Uterus (tissue), 4 donors: ENCODE measurements around the gene ZNF644. TPM values are rescaled to one million over a fixed set of nuclear protein-coding genes. Genes with fewer than 3 reads are reported as not detected.
"Not testable (repeated sequence)": the region's sequence is repeated elsewhere in the genome, so short reads cannot be mapped to it uniquely, and the experiment has no call there.

Source experiments
- DNase-seq, 2 donors: peaks; one replicate each; pipeline ENCODE4 v3.0.0-alpha.2; 2019 to 2020
- H3K27ac ChIP-seq, 2 donors: fragments of 200-600 bp; sonication (generic); 1 replicate in 1 of 2; 2 replicates in 1 of 2; pipeline ENCODE4 v1.5.1; 2016 to 2018
- H3K27me3 ChIP-seq, 2 donors: fragments of 200-600 bp; sonication (generic); one replicate each; pipeline ENCODE4 v1.5.1; 2018 to 2019; ENCODE audit warnings: control low read depth in 1 of 2
- H3K36me3 ChIP-seq, 2 donors: fragments of 200-600 bp; sonication (generic); one replicate each; pipeline ENCODE4 v1.5.1; 2019; ENCODE audit warnings: control low read depth in 1 of 2
- H3K4me1 ChIP-seq, 2 donors: fragments of 200-600 bp; sonication (generic); one replicate each; pipeline ENCODE4 v1.5.1; 2018 to 2019; ENCODE audit warnings: control low read depth in 1 of 2
- H3K4me3 ChIP-seq, 2 donors: fragments of 200-600 bp; sonication (generic); 1 replicate in 1 of 2; 2 replicates in 1 of 2; pipeline ENCODE4 v1.5.1; 2018 to 2019; ENCODE audit warnings: mild to moderate bottlenecking in 1 of 2
- H3K9me3 ChIP-seq, 2 donors: fragments of 200-600 bp; sonication (generic); one replicate each; pipeline ENCODE4 v1.5.1; 2019; ENCODE audit warnings: control low read depth in 1 of 2
- CTCF ChIP-seq, 4 experiments: fragments of 200-600 bp in 2 of 4; fragments of 450-650 bp in 2 of 4; sonication (generic) in 2 of 4; IDR thresholded peaks; one replicate each; pipeline ENCODE4 v1.5.1; 2016 to 2019; ENCODE audit warnings: antibody characterized with exemption in 4 of 4, mild to moderate bottlenecking in 2 of 4, moderate library complexity in 1 of 4
- POLR2A ChIP-seq, 2 donors: fragments of 450-650 bp; IDR thresholded peaks; one replicate each; pipeline ENCODE4 v1.6.1; 2016; ENCODE audit warnings: antibody characterized with exemption in 2 of 2, mild to moderate bottlenecking in 1 of 2, moderate library complexity in 1 of 2
- intact Hi-C: fragments of 100-400 bp; cut with DNase I; formaldehyde crosslinking; loops from one replicate; pipeline ENCODE4 v1.15.1; 2023; ENCODE audit warnings: low total_unique reads
- total RNA-seq, 4 donors: library from RNA; depleted of rRNA in 3 of 4; stranded (reverse); fragments of >200 nt in 3 of 4; gene quantifications; one replicate each; pipeline versions ENCODE4 v1.1.0 to v1.2.4, GENCODE V29; 2014 to 2023
- donor health status: DM: yes; HTN: yes; CAD: no.

Gene ZNF644
- total RNA-seq, 4 donors from 2014 or later: 51.7 to 167 (median 93.3) TPM

GRCh38 chr1:90936731-90937130 lies 85.1 kb downstream of the ZNF644 start:
- Histone ChIP-seq H3K27me3 (no peaks in the 10 kb centered on the region), H3K4me1 (no peaks in the 10 kb centered on the region), H3K4me3 (no peak overlapping the region), H3K36me3 (no peaks in the 10 kb centered on the region), H3K9me3 (no peaks in the 10 kb centered on the region), H3K27ac (no peak overlapping the region)
- intact Hi-C loops: no loop called here
- no peak for DNase-seq
- TF ChIP-seq POLR2A (IDR thresholded peaks at IDR 0.05) (no peak), CTCF (IDR thresholded peaks at IDR 0.05) (no peak)

- no peak overlapping the region for H3K27ac ChIP-seq
- no peaks in the 10 kb centered on the region for H3K9me3 ChIP-seq
- intact Hi-C loops: no loop called here
- no peak for TF ChIP-seq CTCF (IDR thresholded peaks at IDR 0.05)
- no peak for TF ChIP-seq POLR2A (IDR thresholded peaks at IDR 0.05)
- H3K36me3 ChIP-seq: no peaks in the 10 kb centered on the region
- no peak for DNase-seq
- no peak overlapping the region for H3K4me3 ChIP-seq
- H3K27me3 ChIP-seq: no peaks in the 10 kb centered on the region
- no peaks in the 10 kb centered on the region for H3K4me1 ChIP-seq
Observed at GRCh38 chr1:90936061-90936460, 85.8 kb downstream of the ZNF644 start.

GRCh38 chr1:90928231-90928630 lies 93.6 kb downstream of the ZNF644 start:
- intact Hi-C loops, H3K9me3 ChIP-seq, DNase-seq: not testable (repeated sequence)

GRCh38 chr1:90927674-90928073 lies 94.2 kb downstream of the ZNF644 start:
- DNase-seq, H3K36me3 ChIP-seq, intact Hi-C loops, H3K27me3 ChIP-seq, H3K9me3 ChIP-seq, H3K27ac ChIP-seq, H3K4me1 ChIP-seq, H3K4me3 ChIP-seq: not testable (repeated sequence)

More at GRCh38 chr1:90928231-90928630, 93.6 kb downstream of the ZNF644 start:
- H3K4me1 ChIP-seq, H3K4me3 ChIP-seq, H3K27me3 ChIP-seq, H3K27ac ChIP-seq, H3K36me3 ChIP-seq: not testable (repeated sequence)

- Histone ChIP-seq H3K9me3 (no peaks in the 10 kb centered on the region), H3K4me1 (no peaks in the 10 kb centered on the region), H3K27me3 (no peaks in the 10 kb centered on the region), H3K4me3 (no peak overlapping the region), H3K27ac (no peak overlapping the region), H3K36me3 (no peaks in the 10 kb centered on the region)
- TF ChIP-seq POLR2A (IDR thresholded peaks at IDR 0.05): no peak
- no peak for TF ChIP-seq CTCF (IDR thresholded peaks at IDR 0.05)
- no peak for DNase-seq
- intact Hi-C loops: no loop called here
Observed at GRCh38 chr1:90926971-90927370, 94.9 kb downstream of the ZNF644 start.

GRCh38 chr1:90925928-90926869 lies 95.6 kb downstream of the ZNF644 start:
- no peaks in the 10 kb centered on the region for H3K4me1 ChIP-seq
- TF ChIP-seq POLR2A (IDR thresholded peaks at IDR 0.05): no peak
- no peak for TF ChIP-seq CTCF (IDR thresholded peaks at IDR 0.05)
- DNase-seq: no peak

More at GRCh38 chr1:90925928-90926869, 95.6 kb downstream of the ZNF644 start:
- intact Hi-C loops: no loop called here
- Histone ChIP-seq H3K36me3 (no peaks in the 10 kb centered on the region), H3K27ac (no peak overlapping the region), H3K4me3 (no peak overlapping the region), H3K9me3 (no peaks in the 10 kb centered on the region), H3K27me3 (no peaks in the 10 kb centered on the region)
